PC-9 (cell line): ENCODE data around the gene VGLL1. TPM values are rescaled to one million over a fixed set of nuclear protein-coding genes. Genes with fewer than 3 reads are reported as not detected.
A peak's percentile ranks its signal among the peaks of the same experiment; 100 is the strongest.

ENCODE experiments used
- BruUV-seq: library from RNA; stranded (reverse); fragments of 400-500 nt; replicated peaks from 2 replicates; lab custom pipeline; 2021; lab: Mats Ljungman, UMichigan
- CTCF ChIA-PET: fragments of 300-600 bp; sonication (Branson Sonifier 250); formaldehyde crosslinking; loops from one replicate; lab custom pipeline; 2022; ENCODE audit warnings: antibody characterized with exemption; lab: Charles Lee
- POLR2A ChIA-PET: fragments of 300-600 bp; sonication (Branson Sonifier 250); formaldehyde crosslinking; loops from one replicate; lab custom pipeline; 2022; ENCODE audit warnings: antibody characterized with exemption; ENCODE audit not compliant: unreplicated experiment; lab: Charles Lee
- DNase-seq, 2 experiments: peaks; one replicate each; pipeline versions ENCODE4 v3.0.0 to v3.0.0-alpha.2; 2015 to 2022; ENCODE audit warnings: mixed read lengths in 1 of 2
- H2AFZ ChIP-seq: fragments of 200-600 bp; sonication (generic); 2 replicates; pipeline ENCODE4 v1.8.1; 2017; ENCODE audit warnings: antibody characterized with exemption
- H3F3A ChIP-seq: fragments of 200-600 bp; sonication (generic); 2 replicates; pipeline ENCODE4 v1.8.1; 2017; ENCODE audit warnings: antibody characterized with exemption, mild to moderate bottlenecking, low read depth; ENCODE audit not compliant: insufficient read depth
- H3K27ac ChIP-seq: fragments of 200-600 bp; sonication (generic); 2 replicates; pipeline ENCODE4 v1.6.1; 2016; ENCODE audit warnings: mixed run types
- H3K27me3 ChIP-seq: fragments of 200-600 bp; sonication (generic); 2 replicates; pipeline ENCODE4 v1.6.1; 2016; ENCODE audit warnings: low read depth, mixed run types; ENCODE audit not compliant: insufficient read depth
- H3K36me3 ChIP-seq: fragments of 200-600 bp; sonication (generic); 2 replicates; pipeline ENCODE4 v1.6.1; 2016; ENCODE audit warnings: low read depth, mixed run types
- H3K4me1 ChIP-seq: fragments of 200-600 bp; sonication (generic); replicated peaks from 2 replicates; pipeline ENCODE4 v1.6.1; 2016; ENCODE audit warnings: mixed run types; ENCODE audit not compliant: insufficient read depth
- H3K4me2 ChIP-seq: fragments of 200-600 bp; sonication (generic); 2 replicates; pipeline ENCODE4 v1.6.1; 2017; ENCODE audit warnings: mixed run types
- H3K4me3 ChIP-seq: fragments of 200-600 bp; sonication (generic); 2 replicates; pipeline ENCODE4 v1.6.1; 2016; ENCODE audit warnings: mixed run types
- H3K79me2 ChIP-seq: fragments of 200-600 bp; sonication (generic); 2 replicates; pipeline ENCODE4 v1.6.1; 2017; ENCODE audit warnings: low read depth, mixed run types
- H3K9me2 ChIP-seq: fragments of 200-600 bp; sonication (generic); 2 replicates; pipeline ENCODE4 v1.8.1; 2017; ENCODE audit warnings: mild to moderate bottlenecking; ENCODE audit not compliant: insufficient read depth
- H3K9me3 ChIP-seq: fragments of 200-600 bp; sonication (generic); 2 replicates; pipeline ENCODE4 v1.8.1; 2016; ENCODE audit warnings: low read depth; ENCODE audit not compliant: insufficient read depth
- H4K20me1 ChIP-seq: fragments of 200-600 bp; sonication (generic); 2 replicates; pipeline ENCODE4 v1.8.1; 2017; ENCODE audit not compliant: insufficient read depth
- CTCF ChIP-seq: fragments of 200-600 bp; sonication (generic); conservative IDR thresholded peaks from 2 replicates; pipeline ENCODE4 v1.6.1; 2017; ENCODE audit warnings: mixed run types, antibody characterized with exemption, mild to moderate bottlenecking, moderate library complexity
- EZH2 ChIP-seq: fragments of 200-600 bp; sonication (generic); IDR thresholded peaks from 2 replicates; pipeline ENCODE4 v1.8.0; 2017; ENCODE audit warnings: antibody characterized with exemption, low read depth
- intact Hi-C: fragments of 100-400 bp; cut with micrococcal nuclease; formaldehyde crosslinking; loops from one replicate; pipeline ENCODE4 v1.10.0; 2022; ENCODE audit not compliant: unreplicated experiment
- total RNA-seq: library from RNA; stranded (reverse); gene quantifications from 2 replicates; pipeline ENCODE4 v1.2.3, GENCODE V29; 2021

The VGLL1 gene
- total RNA-seq, 1 experiment from 2014 or later, result 154 TPM

DNA sequence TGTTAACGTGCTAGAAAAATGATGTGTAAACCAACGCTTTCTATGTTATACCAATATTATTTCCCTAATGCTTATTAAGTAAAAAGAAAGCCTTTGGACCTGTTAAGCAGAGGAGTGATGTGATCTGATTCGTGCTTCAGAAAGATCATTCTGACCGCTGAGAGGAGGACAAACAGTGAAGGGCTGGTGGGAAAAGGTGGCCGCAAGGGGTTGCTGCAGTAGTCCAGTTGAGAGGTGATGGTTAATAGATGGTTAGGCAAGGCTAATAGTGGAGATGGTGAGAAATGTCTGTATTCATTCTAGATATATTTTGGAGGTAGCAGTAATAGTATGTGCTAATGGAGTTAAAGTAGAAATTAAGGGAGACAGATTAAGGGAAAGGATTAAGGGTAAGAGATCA, 12.9 kb upstream of the VGLL1 start:
- TF ChIP-seq CTCF, result no peak
- H3K36me3 ChIP-seq, result no peaks in the 10 kb centered on the region
- DNase-seq, result no peak
- no peaks in the 10 kb centered on the region for H3K4me1 ChIP-seq
- H3K9me3 ChIP-seq, result no peaks in the 10 kb centered on the region
- CTCF ChIA-PET, result no interaction called here
- no peak overlapping the region for H3K4me3 ChIP-seq
- H4K20me1 ChIP-seq, result no peaks in the 10 kb centered on the region
- no peaks in the 10 kb centered on the region for H3K27me3 ChIP-seq
- POLR2A ChIA-PET, result no interaction called here
- intact Hi-C loops, result no loop called here
- no peak overlapping the region for H2AFZ ChIP-seq
- H3F3A ChIP-seq, result no peaks in the 10 kb centered on the region
- BruUV-seq, result no TSS peak
- no peak overlapping the region for H3K27ac ChIP-seq
- no peaks in the 10 kb centered on the region for H3K79me2 ChIP-seq
- no peak overlapping the region for H3K4me2 ChIP-seq
- H3K9me2 ChIP-seq, result no peaks in the 10 kb centered on the region

GRCh38 chrX:136523770-136524169, 8.2 kb upstream of the VGLL1 start:
- TF ChIP-seq EZH2, result no peak
- TF ChIP-seq CTCF, result no peak

GRCh38 chrX:136525738-136526606, 6.0 kb upstream of the VGLL1 start:
- no peaks in the 10 kb centered on the region for H3K79me2 ChIP-seq
- peak overlapping the region; percentile 36; the same call in 1 of the 2 replicates for H3K4me3 ChIP-seq
- peak overlapping the region; percentile 86 for H3K27ac ChIP-seq
- CTCF ChIA-PET, result no interaction called here
- 0 out of 2 replicates have a peak, but pooled peaks cover 2% of the 10 kb centered on the region for H3K9me3 ChIP-seq
- peak; percentile 80 to 96 for DNase-seq
- peak overlapping the region; percentile 81 for H3K4me2 ChIP-seq
- no peaks in the 10 kb centered on the region for H4K20me1 ChIP-seq
- H3K9me2 ChIP-seq, result no peaks in the 10 kb centered on the region
- H3K4me1 ChIP-seq, result peaks cover 64% of the 10 kb centered on the region
- intact Hi-C loops, result no loop called here
- H3F3A ChIP-seq, result peaks cover 49% of the 10 kb centered on the region
- no TSS peak for BruUV-seq
- H3K27me3 ChIP-seq, result no peaks in the 10 kb centered on the region
- TF ChIP-seq EZH2, result no peak
- no peak for TF ChIP-seq CTCF
- H3K36me3 ChIP-seq, result no peaks in the 10 kb centered on the region
- H2AFZ ChIP-seq, result no peak overlapping the region; the same call in 1 of the 2 replicates
- POLR2A ChIA-PET, result interaction anchor here (0.6 to 1.2 kb wide), 4 partner anchors 13 to 553 kb away, joined by 3 to 15 read pairs (median 7); partner anchors contain the start of gene HTATSF1

More at GRCh38 chrX:136523770-136524169, 8.2 kb upstream of the VGLL1 start:
- H3K4me1 ChIP-seq, result peaks cover 42% of the 10 kb centered on the region
- no peaks in the 10 kb centered on the region for H3K36me3 ChIP-seq
- no peak overlapping the region for H3K4me2 ChIP-seq
- intact Hi-C loops, result no loop called here
- H2AFZ ChIP-seq, result no peak overlapping the region
- peaks cover 38% of the 10 kb centered on the region for H3F3A ChIP-seq
- H3K4me3 ChIP-seq, result no peak overlapping the region
- no peaks in the 10 kb centered on the region for H4K20me1 ChIP-seq
- no peaks in the 10 kb centered on the region for H3K27me3 ChIP-seq
- no TSS peak for BruUV-seq
- no peak overlapping the region for H3K27ac ChIP-seq
- no peaks in the 10 kb centered on the region for H3K9me2 ChIP-seq
- H3K9me3 ChIP-seq, result no peaks in the 10 kb centered on the region
- ChIA-PET CTCF (no interaction called here), POLR2A (no interaction called here)
- no peaks in the 10 kb centered on the region for H3K79me2 ChIP-seq
- DNase-seq, result no peak
